ENCODE data around the gene PPP1R9B.
A peak's percentile ranks its signal among the peaks of the same experiment; 100 is the strongest.

Gene PPP1R9B

GRCh38 chr17:50087912-50088405, 62.5 kb downstream of the PPP1R9B start:
- no peak for DNase-seq

DNA sequence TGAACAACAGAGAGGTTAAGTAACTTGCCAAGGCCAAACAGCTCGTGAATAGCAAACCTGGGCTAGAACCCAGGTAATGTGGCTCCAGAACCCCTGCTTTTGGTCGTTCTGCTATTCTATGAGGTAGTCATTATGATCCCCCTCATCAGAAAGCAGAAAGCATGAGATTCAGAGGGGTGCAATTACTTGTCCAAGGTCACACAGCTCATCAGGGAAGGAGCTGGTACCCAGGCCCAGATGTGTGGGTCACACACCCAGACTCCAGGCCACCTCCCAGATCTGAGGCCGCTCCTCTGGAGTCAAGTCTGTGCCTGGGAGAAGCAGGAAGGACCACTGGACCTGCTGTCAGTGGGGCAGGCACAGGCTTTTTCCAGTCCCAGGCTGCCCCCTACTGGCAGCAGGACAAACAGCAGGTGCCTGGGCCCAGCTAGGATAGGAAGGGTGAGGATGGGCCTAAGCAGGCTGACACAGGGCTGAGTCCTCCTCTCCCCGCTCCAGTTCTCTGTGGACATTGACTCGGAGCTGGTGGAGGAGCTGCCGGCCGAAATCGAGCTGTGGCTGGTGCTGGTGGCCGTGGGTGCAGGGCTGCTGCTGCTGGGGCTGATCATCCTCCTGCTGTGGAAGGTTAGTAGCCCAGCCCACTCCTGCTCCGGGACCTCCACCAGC, 63.1 kb downstream of the PPP1R9B start:
- DNase-seq: peak; percentile 69 to 82
